NCI-H510A treated with DMSO at 0.1 percent for 48 hours (cell line): ENCODE measurements around the gene KIF1B.
"Not testable (repeated sequence)": the region's sequence is repeated elsewhere in the genome, so short reads cannot be mapped to it uniquely, and the experiment has no call there.

ENCODE experiments used
- DNase-seq: peaks from one replicate; lab custom pipeline; 2025; lab: John Stamatoyannopoulos, UW

The KIF1B gene

DNA sequence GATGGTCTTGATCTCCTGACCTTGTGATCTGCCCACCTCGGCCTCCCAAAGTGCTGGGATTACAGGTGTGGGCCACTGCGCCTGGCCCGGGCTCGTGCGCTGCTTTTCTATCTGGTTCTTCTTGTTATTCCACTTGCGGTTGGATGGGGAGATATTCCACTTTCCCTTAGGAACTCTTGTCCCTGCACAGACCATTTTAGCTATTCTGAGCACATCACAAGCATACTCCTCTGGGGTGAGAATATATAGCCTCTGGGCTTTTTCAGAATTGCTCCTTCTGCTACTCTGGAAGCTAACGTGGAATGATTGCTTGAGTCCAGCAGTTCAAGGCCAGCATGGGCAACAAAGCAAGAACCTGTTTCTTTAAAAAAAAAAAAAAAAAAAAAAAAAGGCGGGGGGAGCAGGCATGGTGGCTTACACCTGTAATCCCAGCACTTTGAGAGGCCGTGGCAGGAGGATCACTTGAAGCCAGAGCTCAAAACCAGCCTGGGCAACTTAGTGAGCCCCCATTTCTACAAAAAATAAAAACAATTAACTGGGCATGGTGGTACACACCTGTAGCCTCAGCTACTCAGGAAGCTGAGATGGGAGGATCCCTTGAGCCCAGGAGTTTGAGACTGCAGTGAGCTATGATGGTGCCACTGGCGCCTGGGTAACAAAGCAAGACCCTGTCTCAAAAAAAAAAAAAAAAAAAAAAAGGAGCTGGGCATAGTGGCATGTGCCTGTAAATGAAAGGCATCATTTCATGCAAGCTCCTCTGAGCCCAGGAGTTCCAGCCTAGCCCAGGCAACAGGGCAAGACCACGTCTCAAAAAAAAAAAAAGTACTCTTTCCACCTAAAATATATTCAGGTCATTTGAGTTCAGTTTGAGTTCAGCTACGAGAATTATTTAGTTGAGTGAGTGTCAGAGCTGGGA is 176.6 kb downstream of the KIF1B start:
- DNase-seq: no peak

DNA sequence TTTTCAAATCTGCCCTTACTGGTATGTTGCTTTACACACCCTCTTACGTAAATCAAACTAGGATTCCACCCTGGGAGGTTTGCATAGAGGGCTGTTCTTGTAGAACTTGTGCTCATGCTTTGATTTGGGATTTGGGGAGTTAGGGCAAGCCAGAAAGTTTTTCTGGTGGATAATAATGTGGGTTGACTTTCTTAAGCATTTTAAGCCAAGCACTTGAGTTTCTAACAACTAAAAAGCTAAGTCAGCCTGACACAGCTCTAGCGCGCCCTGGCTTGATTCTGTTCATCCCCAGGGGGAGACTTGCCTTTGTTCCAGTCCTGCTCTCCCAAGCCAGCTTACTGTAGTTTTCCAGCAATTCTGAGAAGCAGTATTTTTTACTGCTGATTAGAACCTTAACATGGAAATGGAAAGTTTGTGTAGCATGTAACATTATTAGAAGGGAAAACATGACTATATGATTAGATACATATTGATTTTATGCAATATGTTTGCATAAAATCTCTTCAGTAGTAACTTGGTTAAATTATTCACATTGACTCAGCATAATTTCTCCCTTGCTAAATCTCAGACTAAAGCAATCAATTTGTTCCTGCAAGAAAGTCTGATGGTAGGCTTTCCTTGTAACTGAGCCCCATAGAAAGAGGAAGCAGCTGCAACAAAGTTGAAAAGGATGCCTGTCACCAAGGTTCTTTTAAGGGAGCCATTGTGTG is 177.5 kb downstream of the KIF1B start:
- DNase-seq: peak; percentile 80

DNA sequence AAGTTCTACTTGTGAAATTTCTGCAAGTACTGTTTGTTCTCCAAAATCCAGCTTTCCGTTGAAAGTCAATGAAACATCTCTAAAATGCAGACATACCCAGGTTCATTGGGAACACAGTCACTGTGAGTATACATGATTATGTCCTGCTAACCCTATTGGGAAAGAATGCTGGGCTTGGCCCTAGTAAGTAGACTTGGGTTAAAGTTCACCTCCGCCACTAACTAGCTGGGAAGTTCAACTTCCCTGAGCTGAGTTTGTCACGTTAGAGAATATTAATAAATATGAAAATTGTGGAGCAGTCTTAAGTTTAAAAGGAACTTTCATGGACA is 178.0 kb downstream of the KIF1B start:
- DNase-seq: no peak

DNA sequence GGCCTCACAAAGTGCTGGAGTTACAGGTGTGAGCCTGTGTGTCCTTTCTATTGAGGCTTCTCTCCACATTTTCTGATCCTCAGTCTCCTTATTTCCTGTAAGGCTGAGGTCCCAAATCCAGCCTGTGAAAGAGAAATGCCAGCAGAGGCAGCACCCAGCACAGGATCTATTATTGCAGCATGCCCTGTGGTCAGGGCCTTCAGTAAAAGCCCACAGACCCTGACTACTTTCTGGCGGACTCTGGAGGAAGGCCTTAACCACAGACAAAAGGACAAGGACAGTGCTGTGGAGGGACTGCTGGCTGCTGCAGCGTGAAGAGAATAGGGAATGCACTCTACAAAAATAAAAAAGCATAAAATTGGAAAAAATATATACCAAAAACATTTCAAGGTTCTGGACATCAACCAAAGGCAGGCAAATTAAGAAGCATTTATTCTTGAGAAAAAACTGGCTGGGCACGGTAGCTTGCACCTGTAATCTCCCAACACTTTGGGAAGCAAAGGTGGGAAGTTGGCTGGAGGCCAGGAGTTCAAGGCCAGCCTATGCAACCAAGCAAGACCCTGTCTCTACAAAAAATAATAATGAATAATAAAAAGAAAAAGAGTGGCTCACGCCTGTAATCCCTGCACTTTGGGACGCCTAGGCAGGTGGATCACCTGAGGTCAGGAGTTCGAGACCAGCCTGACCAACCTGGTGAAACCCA is 179.1 kb downstream of the KIF1B start:
- no peak for DNase-seq

DNA sequence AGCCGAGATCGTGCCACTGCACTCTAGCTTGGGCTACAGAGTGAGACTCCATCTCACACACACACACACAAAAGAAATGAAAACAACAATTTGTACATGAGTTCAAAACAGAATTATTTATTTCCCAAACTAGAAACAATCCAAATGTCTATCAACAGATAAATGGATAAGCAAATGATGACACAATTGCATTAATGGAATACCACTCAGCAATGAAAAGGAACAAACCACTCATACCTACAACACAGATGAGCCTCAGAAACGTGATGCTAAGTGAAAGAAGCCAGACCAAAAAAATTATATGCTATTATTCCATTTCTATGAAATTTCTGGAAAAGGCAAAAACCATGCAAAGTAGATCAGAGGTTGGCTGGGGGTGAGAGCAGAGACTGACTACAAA is 186.5 kb downstream of the KIF1B start:
- DNase-seq: no peak

DNA sequence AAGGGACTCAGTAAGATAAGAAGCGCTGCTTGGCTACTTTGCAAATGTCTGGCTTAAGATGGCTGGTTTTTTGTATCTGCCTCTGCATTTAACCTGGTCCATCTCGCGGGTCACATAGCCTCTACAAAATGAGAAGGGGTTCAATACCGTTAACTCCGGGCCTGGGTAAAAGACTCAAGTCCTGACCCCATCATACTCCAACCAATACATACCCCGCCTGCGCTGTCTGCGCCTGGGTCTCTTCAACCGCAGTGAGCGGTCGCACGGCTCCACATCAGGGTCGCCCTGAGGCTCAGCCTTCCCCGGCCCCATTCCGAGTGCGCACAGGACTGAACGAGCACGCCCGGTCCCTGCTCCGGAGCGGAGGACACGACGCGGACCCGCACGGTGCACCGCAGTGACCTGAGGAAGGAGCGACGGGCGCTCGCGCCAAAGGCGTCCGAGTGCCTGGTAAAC is 187.9 kb downstream of the KIF1B start:
- DNase-seq: no peak

DNA sequence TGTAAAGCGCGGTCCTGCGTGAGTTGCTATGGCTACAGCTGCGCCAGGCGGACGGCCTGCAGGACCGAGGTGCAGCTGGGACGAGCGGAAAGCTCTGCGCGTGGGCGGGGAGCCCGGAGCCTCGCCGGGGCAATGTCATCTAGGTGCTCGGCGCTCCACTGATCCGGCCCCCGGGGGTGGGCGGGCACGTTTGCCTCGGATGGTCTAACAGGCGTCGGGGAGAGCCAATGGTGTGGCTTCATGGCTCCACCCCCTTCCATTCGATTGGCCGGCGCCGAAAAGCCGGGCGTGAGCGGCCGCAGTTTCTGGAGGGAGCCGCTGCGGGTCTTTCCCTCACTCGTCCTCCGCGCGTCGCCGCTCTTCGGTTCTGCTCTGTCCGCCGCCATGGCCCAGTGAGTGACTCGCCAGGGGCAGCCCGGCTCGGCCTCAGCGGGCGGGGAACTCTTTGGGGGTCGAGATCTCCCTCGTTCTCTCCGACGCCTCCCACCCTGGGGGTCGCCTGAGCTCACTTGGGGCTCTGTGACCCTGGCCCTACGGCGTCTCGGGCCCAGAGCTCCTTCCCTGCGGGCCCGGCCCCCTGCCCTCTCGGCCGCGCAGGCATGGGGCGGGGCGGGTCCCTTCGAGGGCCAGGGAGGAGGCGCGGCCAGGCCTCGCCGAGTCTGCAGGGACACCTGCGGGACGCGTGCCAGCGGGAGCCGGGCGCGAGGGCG is 188.5 kb downstream of the KIF1B start, which contains the start of gene PGD:
TSS of gene PGD (plus strand) at position 331 of the 710 bp plus-strand sequence. CDS start at position 385, 54 bp downstream.
- DNase-seq: peak; percentile 100

DNA sequence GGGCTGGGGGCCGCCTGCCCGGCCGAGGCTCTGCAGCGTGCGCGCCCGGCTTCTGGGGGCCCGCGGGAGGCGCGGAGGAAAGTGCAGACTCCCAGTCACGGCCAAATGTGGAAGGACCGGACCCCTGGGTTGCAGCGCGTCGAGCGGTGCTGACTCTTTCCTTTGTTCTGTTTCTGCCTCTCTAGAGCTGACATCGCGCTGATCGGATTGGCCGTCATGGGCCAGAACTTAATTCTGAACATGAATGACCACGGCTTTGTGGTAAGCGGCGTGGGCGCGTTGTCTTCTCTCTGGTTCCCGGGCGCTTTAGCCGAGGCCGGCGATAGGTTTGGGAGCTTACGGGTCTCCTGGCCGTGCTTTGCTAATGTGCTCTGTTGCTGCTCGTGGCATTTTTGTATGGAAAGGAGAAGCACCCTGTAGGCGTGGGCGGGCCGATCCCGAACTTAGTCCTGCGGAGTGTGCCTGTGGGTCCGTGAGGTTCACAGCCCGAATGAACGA is 189.1 kb downstream of the KIF1B start:
- DNase-seq: no peak

DNA sequence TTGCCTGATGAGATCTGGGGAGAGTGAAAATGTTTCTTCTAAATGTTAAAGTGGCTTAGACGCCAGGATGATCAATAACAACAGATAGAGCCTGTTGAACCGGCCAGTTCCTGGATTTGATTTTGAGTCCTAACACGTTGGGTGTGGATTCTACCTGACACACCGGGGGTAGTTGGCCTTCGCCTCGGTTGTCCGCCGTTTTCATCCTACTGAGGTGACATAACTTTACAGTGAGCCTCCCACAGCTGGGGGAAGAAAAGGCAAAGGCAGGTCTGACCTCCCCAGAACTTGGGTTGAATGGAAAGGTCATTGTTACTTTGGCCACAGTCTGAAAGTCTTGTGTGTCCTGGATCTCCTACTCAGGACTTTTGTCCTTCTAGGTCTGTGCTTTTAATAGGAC is 189.6 kb downstream of the KIF1B start:
- DNase-seq: peak; percentile 65

DNA sequence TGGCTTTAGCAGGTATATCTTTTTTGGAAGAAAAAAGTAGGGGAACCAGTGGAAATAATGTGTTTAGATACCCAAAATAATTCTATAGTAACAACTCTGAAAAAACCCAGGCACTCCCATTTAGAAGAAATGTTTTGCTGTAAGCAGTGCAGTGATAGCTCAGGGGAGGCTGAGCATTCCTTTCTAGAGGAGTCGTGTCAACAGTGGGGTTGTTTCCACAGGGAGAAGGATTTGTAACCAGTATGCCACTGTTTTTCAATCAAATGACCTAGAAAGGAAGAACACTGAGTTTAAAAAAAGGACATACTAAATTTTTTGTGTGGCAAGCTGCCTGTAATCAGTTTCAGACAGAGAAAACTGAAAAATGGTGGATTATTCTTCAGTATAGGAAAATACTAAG is 190.9 kb downstream of the KIF1B start:
- DNase-seq: no peak

DNA sequence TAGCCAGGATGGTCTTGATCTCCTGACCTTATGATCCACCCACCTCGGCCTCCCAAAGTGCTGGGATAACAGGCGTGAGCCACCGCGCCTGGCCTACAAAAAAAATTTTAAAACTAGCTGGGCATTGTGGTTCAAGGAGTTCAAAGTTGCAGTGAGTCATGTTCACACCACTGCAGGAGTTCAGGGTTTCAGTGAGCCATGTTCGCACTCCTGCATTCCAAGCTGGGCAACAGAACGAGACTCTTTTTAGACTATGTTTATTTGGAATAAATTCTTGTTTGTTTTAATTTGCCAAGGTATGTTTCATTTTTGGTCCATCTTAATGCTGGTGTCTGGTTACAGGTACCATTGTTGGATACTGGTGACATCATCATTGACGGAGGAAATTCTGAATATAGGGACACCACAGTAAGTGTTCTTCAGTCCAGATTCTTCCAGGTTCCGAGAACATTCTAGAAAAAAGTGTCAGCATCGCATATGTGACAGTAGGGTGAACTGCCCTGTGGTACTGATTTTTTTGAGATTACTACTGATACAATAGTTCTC is 192.4 kb downstream of the KIF1B start:
- DNase-seq: no peak

DNA sequence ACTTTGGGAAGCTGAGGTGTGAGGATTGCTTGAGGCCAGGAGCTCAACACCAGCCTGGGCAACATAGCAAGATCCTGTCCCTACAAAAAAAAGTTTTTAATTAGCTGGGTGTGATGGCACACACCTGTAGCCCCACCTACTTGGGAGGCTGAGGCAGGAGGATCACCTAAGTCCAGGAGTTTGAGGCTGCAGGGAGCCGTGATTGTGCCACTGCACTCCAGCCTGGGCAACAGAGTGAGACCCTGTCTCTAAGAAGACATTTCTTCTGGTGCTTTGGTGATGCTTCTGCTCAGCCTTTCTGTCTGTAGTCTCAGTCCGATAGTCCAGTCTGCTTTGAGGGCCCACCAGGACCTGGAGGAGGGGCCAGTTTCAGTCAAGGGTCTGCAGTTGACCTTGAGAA is 196.8 kb downstream of the KIF1B start:
- DNase-seq: no peak

DNA sequence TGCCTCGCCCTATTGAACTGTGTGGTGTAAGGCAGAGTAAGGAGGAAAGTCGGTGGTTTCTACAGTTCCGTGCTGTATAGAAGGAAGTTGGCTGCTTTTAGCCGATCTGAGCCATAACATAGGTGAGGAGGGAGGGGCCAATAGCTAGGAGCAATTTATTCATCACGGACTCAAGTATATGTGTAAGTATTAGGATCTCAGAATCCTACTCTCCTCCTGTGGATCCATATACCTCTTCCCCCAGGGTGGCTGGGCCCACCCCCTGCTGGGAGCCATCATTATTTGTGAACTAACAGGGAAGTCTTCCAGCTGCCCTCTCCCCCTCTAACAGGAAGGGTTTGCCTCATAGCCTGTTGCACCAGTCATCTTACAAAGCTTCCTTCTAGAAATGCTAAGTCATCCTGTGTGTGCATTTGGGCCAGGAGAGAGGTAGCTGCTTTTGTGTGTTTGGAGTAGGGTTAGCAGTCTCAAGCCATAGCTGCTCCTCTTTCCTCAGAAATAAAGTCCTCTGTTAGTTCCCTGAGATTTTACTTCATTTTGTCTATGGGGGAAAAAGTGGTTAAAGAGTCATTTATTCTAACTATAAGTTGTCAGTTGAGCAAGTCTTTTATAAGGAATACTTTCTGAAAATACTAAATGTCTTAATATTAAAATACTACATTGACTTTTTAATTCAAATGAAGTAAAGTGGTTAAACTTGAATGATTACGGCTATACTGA is 205.0 kb downstream of the KIF1B start:
- no peak for DNase-seq

DNA sequence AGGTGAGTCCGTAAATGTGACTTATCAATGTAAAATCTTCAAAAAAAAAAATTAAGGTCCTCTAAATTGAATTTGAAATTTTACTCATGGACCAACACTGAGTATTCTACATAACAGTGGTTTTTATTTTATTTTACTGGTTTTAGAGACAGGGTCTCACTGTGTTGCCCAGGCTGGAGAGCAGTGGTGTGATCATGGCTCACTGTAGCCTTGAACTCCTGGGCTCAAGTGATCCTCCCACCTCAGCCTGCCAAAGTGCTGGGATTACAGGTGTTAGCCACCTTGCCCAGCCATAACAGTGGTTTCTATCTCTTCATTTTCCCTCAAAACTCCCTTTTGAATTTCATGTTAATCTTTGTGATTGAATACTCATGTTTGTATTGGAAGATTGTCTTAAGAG is 205.6 kb downstream of the KIF1B start:
- DNase-seq: not testable (repeated sequence)

DNA sequence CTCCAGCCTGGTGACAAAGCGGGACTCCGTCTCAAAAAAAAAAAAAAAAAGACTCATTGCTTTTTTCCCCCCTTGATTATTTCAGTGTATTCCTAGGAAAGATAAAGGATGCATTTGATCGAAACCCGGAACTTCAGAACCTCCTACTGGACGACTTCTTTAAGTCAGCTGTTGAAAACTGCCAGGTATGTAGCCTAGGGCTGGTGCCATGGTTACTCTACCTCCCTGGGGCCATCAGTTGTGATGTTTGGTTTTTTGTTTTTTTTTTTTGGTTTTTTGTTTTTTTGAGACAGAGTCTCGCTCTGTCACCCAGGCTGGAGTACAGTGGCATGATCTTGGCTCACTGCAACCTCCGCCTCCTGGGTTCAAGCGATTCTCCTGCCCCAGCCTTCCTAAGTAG is 208.4 kb downstream of the KIF1B start:
- not testable (repeated sequence) for DNase-seq

DNA sequence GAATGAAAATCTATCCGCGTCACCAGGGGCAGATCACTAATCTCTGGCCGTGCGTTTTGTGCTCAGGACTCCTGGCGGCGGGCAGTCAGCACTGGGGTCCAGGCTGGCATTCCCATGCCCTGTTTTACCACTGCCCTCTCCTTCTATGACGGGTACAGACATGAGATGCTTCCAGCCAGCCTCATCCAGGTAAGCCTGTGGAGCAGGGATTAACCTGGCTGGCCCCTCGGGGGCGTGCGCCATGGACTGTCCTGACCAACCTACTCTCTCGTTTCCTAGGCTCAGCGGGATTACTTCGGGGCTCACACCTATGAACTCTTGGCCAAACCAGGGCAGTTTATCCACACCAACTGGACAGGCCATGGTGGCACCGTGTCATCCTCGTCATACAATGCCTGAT is 209.0 kb downstream of the KIF1B start:
- no peak for DNase-seq

DNA sequence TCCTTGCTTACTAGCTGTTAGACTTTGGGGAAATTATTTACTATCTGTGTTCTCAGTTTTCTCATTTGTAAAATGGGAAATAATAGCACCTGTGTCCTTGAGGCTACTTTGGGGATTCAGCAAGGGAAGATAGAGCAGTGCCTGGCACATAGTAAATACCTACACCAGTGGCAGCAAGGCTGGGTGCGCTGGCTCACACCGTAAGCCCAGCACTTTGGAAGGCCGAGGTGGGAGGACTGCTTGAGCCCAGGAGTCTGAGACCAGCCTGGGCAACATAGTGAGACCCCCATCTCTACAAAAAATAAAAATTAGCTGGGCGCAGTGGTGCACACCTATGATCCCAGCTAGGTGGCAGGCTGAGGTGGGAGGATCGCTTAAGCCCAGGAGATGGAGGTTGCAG is 211.3 kb downstream of the KIF1B start:
- DNase-seq: no peak

DNA sequence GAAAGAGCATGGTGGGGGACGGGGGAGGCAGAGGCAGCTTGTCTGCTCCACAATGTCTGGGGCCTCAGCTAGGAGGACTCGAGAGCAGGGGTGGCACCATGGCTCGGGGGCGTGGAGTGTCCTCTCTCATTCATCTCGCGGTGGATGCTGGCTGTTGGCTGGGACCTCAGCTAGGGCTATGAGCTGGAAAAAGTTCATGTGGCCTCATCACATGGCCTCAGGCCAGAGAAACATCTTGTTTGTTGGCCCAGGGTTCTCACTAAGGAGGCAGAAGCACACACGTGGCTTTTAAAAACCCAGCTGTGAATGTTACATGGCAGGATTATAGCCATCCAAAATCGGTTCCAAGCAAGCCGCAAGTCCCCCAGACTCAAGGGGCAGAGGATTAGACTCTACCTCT is 213.7 kb downstream of the KIF1B start:
- no peak for DNase-seq

DNA sequence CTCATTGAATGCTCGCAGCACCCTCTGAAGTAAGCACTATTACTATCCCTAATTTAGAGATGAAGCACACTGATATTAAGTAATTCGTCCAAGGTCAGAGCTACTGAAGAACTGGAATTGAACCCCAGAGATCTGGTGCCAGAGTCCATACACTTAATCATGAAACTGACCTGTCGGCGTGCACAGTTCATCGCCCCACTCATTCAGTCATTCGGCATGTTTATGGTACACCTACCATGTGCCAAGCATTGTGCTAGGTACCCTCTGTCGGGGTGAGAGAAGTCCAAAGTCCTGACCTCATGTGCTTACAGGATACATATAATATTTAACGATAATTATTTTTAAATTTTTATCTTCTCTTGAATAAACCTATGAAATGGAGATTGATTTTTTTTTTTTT is 214.3 kb downstream of the KIF1B start:
- DNase-seq: no peak

DNA sequence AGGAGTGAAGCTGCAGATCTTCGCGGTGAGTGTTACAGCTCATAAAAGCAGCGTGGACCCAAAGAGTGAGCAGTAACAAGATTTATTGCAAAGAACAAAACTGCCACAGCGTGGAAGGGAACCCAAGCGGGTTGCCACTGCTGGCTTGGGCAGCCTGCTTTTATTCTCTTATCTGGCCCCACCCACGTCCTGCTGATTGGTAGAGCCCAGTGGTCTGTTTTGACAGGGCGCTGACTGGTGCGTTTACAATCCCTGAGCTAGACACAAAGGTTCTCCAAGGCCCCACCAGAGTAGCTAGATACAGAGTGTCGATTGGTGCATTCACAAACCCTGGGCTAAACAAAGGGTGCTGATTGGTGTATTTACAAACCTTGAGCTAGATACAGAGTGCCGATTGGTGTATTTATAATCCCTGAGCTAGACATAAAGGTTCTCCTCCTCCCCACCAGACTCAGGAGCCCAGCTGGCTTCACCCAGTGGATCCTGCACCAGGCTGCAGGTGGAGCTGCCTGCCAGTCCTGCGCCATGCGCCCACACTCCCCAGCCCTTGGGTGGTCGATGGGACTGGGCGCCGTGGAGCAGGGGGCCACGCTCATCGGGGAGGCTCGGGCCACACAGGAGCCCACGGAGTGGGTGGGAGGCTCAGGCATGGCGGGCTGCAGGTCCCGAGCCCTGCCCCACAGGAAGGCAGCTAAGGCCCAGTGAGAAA is 215.6 kb downstream of the KIF1B start:
- DNase-seq: not testable (repeated sequence)
